Astrocyte (in vitro differentiated cells and primary cell): ENCODE measurements around the gene KMT2C.

Experiments
- EZH2 ChIP-seq: IDR thresholded peaks from 2 replicates; pipeline ENCODE4 v1.6.1; 2012; ENCODE audit warnings: mild to moderate bottlenecking, low read length, inconsistent platforms; ENCODE audit not compliant: insufficient read depth
- TF ChIP-seq, protein P1 (sequence below): IDR thresholded peaks from 2 replicates; pipeline ENCODE4 v1.5.1; 2011; ENCODE audit warnings: low read depth, mild to moderate bottlenecking, inconsistent platforms, low read length, moderate library complexity; ENCODE audit not compliant: insufficient read depth

DNA sequence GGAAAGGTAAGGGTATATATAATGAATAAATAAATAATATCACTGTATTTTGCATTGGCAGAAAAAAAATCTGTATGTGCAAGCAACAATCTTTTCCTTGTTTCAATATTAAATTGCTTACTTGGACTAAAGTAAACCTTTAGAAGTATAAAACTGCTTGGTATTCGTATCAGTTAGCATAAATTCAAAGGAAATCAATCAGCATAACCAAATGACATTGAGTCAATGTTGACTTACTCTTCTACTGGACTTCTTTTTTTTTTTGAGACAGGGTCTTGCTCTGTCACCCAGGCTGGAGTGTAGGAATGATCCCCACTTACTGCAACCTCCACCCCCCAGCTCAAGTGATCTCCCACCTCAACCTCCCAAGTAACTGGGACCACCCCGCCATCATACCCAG is 42.3 kb upstream of the KMT2C start:
- TF ChIP-seq, protein P1, sequence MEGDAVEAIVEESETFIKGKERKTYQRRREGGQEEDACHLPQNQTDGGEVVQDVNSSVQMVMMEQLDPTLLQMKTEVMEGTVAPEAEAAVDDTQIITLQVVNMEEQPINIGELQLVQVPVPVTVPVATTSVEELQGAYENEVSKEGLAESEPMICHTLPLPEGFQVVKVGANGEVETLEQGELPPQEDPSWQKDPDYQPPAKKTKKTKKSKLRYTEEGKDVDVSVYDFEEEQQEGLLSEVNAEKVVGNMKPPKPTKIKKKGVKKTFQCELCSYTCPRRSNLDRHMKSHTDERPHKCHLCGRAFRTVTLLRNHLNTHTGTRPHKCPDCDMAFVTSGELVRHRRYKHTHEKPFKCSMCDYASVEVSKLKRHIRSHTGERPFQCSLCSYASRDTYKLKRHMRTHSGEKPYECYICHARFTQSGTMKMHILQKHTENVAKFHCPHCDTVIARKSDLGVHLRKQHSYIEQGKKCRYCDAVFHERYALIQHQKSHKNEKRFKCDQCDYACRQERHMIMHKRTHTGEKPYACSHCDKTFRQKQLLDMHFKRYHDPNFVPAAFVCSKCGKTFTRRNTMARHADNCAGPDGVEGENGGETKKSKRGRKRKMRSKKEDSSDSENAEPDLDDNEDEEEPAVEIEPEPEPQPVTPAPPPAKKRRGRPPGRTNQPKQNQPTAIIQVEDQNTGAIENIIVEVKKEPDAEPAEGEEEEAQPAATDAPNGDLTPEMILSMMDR = no peak
- no peak for TF ChIP-seq EZH2
